HG03378 (cell line): ENCODE measurements around the gene ACMSD.
"Not testable (repeated sequence)": the region's sequence is repeated elsewhere in the genome, so short reads cannot be mapped to it uniquely, and the experiment has no call there.

ENCODE experiments used
- ATAC-seq: cut with Tn5 transposase; IDR thresholded peaks from one replicate; pipeline ENCODE4 v1.9.1; 2021; ENCODE audit warnings: mild to moderate bottlenecking, moderate library complexity; ENCODE audit not compliant: unreplicated experiment

Gene ACMSD

DNA sequence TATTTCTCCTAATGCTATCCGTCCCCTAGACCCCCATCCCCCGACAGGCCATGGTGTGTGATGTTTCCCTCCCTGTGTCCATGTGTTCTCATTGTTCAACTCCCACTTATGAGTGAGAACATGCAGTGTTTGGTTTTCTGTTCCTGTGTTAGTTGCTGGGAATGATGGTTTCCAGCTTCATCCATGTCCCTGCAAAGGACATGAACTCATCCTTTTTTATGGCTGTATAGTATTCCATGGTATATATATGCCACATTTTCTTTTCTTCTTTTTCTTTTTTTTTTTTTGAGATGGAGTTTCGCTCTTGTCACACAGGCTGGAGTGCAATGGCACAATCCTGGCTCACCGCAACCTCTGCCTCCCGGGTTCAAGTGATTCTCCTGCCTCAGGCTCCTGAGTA is 9.2 kb downstream of the ACMSD start:
- not testable (repeated sequence) for ATAC-seq

DNA sequence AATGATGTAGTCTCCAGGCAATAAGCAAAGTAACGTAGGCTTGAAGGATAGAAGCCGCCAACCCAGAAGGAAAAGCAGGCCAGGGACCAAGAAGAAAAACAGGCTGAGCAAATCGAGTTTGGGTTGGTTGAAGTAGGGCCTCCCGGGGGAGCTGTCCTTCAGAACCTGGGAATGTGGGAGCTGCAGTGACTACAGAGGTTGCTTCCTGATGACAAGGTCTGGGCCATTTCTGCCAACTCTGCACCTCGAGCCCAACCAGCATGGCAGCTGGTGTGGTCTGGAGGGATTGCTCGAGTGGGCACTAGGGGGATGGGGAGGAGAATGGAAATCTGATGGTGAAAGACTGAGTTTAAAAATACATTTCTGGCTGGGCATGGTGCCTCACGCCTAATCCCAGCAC is 14.1 kb downstream of the ACMSD start:
- no peak for ATAC-seq

DNA sequence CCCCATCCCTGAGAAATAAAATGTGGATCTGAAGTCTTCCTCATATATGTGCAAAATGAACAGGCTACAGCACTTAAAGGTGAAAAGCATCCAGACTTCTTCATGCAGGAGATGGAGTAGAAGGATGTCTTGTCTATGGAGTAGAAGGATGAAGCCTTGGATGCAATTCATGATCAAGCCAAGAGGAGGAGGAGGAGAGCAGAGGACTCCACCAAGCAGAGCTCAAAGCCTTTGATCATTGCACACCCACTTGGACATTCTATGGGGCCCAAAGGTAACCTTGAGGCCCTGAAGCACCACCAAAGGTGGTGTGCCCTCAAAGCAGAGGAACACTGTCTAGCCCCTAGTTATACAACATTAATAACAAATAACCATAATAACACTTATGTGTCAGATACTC is 17.3 kb downstream of the ACMSD start:
- no peak for ATAC-seq

DNA sequence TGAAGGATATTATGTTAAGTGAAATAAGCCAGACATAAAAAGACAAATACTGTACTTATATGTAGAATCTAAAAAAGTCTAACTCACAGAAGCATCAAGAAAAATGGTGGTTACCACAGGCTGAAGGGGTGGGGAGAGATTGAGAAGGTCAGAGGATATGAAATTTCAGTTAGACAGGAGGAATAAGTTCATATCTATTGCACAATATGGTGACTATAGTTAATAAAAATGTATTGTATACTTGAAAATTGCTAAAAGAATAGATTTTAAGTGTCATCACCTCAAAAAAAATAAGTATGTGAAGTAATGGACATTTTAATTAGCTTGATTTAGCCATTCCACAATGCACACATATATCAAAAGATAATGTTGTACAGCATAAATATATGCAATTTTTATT is 19.8 kb downstream of the ACMSD start:
- ATAC-seq, result no peak

DNA sequence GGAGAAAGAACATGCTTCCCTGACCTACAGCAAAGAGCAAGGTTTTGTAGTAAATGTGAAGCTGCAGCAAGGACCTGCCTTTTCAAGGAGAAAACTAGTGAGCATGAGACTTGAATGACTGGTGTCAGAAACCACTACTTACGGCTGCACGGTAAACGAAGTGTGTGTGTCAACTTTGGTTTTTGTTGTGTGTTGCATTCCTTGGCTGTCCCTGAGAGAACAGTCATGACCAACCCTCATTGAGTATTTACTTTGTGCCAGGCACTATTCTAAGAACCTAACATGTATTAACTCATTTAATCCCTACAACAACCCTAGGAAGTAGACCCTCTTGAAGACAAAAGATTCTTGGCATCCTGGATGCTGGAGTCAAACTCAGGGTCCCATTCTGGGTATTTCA is 22.8 kb downstream of the ACMSD start:
- ATAC-seq, result no peak

DNA sequence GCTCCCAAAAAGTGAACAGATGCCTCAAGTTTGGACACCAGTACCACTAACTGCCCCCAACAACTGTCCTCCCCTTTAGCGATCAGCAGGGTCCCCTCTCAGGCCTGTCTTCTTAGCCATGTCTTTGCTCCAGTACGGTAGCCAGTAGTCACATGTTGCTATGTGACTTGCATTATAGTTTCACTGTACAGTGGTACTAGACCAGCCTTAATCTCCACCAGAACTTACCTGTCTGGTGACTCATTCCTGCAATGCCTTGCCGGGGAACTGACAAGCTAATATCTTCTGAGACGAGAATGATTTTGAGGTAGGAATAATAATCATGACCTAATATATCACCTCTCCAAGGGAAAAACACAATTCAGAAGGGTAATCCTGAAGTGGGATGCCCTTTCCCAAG is 23.7 kb downstream of the ACMSD start:
- ATAC-seq, result no peak

DNA sequence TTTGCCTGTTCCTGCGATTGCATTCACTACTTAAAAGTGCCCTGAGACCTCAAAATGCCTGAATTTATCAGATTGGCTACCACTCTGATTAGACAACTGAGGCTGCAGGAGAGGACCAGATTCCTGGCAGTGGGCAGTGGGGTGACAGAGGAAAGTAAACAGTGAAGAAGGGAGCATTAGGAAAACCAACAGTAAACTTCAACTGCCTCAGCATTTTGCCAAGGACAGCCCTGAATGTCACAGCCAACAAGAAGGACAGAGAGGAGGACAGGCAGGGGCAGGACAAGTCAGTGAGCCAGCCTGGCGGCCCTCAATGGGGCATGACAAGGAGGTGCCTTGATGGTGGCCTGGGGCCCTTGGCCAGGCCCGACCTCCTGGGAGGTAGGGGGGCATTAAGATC is 24.3 kb downstream of the ACMSD start:
- no peak for ATAC-seq

DNA sequence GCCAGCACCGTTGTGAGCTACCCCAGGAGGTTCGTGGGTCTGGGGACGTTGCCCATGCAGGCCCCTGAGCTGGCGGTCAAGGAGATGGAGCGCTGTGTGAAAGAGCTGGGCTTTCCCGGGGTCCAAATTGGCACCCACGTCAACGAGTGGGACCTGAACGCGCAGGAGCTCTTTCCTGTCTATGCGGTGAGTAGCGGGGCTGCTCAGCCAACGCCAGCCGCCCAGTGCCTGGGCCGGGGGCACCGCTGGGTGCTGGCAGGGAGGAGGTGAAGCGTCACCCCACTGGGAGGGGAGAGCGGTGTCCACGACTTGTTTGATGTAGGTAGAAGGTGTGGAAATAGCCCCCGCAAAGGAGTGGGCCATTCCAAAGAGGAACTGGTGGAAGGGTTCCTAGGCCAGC is 25.0 kb downstream of the ACMSD start:
- no peak for ATAC-seq

DNA sequence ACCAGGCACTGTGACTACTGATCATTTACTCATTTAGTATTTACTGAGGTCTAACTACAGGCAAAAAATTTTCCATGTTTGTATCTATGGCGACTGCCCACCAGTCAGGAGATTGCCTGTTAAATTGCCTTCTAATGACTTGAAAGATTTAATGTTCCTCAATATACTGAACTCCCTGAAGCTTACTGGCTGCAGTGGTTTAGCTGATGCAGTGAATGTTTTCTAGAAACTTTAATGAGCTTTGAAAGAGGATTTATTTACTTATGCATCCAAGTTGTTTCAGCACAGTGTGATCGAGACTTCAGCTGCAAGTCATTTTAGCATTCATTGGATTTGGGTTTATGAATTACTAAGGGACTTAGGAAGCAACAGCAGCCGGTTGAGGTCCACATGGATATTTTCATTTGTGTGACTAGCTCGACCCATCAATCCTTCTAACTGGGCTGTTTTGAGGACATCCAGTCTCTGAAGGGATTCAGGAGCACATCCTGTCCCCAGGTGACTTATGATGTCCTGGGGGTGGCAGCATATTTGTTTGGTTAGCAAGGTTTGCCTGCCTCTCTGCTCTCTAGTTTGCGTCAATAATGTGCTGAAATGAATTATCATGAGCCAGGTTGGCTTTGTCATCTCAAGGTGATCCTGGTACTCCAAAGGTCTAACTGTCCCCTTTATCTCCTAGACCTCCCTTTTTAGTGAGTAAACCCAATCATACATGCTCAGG is 26.8 kb downstream of the ACMSD start:
- ATAC-seq, result no peak

DNA sequence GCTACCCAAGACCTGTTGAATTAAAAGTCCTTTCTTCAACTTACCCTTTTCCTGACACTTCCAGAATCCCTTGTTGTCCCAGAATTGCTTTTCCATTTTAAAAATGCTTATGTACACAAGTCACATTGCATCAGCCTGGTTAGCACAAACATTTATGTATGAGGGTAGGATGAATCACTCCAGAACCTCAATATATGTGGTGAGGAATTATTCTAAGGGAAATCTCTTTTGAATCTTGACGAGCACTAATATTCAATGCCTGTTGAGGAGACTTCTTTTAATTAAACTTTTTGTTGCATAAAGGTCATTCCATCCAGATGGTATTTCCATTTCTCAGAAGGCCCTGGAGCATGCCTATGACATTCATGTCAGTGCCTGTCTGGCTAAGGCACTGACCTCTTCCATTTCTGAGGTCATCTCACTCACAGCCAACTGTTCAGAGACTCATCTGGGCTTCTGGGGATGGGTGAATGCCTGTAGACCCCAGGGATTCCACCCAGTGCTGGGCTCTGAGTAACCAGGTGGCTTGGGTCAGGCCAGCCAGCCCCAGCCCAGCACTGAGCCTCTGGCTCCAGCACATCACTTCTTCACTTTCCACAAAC is 28.2 kb downstream of the ACMSD start:
- ATAC-seq, result no peak

DNA sequence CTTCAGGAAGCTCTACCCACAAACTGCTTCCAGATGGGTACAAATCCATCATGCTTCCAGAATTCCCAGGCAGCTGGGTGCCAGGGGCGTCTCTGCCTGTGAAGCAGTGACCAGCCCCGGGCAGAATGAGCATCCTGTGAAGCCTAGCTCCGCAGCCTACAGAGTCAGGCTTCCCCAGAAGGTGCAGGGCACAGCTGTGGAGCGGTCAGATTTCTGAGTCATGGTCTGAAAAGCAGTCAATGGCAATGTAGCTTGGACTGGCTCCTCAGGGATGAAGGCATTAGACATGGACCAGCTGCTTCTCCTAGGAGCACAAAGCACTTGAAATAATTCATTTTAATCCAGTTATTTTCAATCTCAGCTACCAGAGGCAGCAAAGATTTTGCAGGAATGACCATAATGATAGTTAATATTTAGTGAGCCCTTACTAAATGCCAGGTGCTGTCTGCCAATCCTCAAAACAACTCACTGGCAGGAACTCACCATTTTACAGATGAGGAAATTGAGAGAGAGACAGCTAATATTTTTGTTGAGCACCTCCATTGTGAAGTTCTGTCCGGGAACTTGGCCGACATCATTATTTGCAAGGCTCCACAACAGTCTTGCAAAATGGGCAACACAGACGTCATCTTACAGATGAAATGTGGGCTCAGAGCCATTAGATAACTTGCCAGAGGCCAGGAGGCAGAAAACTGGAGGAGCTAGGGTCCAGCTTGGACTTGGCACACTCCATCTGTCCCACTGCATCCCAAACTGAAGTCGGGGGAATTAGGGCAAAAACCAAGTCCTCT is 31.7 kb downstream of the ACMSD start:
- no peak for ATAC-seq

DNA sequence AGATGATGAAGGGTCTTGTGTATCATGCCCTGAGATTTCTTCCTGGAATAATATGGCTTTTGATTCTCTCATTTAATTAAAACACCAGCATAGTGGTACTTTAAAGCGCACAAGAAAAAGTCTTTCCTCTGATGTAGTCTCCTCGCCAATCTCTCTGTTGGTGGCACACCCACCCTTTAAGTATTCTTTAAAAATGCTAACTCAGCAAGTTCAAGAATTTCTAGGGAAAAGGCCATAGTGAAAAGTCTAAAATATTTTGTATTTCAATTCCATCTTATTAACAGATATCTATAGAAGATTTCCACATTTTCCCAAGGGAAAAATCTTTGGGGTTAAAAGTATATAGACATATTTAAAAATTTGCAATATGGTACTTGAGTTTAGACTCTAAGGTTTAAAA is 34.7 kb downstream of the ACMSD start:
- no peak for ATAC-seq

DNA sequence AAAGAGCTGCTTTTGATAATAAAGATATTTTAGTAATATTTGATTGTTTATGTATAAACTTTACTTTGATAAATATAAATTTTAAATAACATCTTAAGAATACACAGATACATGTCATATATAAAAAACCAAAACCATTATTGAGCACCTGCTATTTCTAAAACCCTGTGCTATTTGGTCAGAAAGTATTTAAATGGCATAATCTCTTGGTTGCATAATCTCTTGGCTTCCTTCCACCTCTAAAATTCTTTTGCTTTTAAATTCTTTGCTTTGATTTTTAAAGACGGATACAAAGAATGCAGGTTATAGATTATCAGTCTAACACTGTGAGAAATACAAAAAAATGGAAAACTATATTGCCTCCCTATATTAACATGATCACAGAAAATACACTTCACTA is 36.9 kb downstream of the ACMSD start:
- no peak for ATAC-seq

DNA sequence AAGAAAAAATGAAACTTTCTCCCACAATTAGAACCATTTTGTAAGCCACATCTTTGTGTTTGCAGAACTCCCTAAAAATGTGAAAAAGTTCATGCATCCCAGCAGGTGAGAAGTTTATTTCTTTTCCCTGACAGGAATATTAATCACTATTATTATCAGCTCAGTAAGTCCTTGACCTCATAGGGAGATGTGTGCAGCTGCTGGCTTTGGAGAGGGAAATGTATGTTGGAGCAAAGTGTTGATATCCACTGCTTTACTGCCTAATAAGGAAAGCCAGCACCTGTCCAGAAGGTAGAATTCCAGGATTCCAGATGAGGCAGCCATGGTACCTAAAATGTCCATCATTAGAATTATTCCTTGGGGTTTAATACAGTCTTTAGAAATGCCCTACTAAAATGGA is 44.4 kb downstream of the ACMSD start:
- ATAC-seq, result no peak

DNA sequence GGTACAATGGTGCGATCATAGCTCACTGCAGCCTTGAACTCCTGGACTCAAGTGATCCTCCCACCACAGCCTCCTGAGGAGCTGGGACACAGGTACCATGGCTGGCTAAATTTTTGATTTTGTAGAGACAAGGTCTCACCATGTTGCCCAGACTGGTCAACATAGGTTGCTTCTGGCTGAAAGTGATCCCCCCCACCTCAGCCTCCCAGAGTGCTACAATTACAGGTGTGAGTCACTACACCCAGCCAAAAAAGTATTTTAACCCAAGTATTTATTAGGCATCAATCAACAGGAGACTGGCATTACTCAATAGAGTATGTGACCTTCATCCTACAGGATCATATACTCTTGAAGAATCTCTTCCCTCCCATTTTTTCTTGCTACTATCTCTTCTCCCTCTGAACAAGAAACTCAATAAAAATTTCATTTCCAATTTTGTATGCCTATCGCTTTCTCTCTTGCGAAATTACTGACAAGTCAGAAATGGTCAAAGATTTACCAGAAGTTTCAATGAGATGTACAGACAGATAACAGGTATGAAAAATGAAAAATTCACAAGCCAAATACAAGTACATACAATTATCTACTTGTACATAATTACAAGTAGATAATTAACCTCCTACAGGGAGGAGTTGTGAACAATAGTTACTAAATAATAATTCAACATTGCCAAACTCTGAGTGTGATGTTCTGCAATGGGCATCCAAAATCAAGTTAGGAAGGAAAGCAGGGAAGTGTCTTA is 45.3 kb downstream of the ACMSD start:
- ATAC-seq, result no peak

DNA sequence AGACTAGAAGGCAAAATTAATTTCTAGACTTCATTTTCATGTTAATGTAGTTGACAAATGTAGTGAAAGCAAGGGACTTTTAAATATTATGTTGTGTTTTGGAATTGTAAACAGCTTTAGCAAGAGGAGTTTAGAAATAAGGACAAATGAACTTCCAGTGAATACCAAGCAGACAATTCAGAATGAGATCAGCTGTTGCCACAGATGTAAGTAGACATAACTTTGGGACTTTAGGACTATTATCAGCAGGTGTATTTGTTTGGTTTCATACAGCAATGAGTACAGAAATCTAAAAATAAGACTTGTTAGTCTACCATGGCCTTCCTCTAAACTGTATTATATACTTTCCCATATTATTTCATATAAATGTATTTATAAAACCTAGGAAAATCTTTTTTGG is 46.0 kb downstream of the ACMSD start:
- ATAC-seq, result no peak

DNA sequence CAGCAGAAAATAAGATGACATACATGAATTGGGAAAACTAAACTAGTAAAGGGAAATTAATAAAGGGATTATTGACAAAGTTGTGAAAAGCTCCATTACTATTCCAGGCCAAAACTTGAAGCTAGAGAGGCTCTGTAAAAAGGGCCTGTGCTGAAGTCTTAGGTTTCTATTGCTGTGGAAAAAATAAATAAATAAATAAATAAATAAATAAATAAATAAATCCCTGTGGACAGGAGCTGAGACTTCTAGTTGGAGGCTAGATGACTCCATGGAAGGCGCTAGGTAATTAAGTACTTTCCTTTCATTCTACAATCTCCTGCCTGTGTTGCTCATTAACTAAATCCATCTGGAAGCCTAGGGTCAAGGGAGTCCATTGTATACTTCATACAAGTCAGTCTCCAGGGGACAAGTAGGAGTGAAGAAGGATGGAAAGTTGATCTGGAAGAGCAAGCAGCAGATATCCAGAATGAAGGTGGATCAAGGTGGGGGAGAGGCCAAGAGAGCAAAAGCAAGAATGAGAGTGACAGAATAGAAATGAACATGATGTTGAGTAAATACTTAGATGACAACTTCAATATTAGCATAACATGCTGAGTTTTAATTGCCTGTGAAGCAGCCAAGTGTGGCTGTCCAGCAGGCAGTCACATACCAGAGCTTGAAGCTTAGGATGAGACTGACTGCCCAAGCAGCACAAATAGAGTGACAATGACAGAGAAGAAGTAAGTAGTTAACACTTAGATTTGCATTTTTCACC is 54.0 kb downstream of the ACMSD start:
- ATAC-seq, result no peak

DNA sequence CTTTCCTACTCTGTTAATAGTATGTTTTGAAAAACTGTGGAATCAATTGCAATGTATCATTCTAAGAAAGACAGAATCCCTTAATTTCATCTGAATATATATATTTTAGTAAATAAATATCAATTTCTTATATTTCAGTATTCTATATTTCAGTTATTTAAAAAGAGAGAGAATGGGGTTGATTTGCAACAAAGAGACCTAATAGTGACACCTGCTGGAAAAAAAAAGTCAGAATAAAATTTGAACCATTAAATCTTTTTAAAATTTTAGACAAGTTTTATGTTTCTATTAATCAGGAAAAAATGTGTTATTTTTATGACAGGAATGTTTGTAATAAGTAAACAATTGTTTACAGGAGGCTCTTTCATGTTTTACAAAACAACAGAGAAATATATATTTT is 59.5 kb downstream of the ACMSD start:
- ATAC-seq, result no peak

DNA sequence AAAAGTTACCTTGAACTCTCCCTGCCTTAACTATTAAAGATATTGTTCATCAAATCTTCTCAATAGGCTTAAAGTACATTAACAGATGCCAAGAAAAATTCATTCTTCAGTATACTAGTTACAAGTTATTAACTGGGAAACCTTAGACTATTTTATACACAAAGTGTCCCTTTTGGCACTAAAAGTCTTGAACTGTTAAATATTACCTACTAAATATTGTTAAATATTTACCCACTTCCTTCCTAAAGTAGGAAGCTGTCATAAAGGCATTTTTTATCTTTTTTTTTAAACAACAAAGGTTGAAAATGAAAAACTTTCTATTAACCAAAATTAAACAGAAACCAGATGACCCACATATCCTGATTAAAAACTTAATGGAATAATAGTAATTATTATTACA is 60.8 kb downstream of the ACMSD start:
- ATAC-seq, result no peak

DNA sequence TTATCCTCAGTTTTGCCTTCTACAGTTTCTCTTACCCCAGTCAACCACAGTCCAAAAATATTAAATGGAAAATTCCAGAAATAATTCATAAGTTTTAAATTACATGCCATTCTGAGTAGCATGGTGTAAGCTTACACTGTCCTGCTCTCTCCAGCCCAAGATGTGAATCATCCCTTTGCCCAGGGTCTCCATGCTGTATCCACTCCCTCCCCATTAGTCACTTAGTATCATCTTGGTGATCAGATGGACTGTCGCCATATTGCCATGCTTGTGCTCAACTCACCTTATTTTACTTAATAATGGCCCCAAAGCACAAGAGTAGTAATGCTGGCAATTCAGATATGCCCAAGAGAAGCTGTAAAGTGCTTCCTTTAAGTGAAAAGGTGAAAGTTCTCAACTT is 61.7 kb downstream of the ACMSD start:
- ATAC-seq, result no peak

DNA sequence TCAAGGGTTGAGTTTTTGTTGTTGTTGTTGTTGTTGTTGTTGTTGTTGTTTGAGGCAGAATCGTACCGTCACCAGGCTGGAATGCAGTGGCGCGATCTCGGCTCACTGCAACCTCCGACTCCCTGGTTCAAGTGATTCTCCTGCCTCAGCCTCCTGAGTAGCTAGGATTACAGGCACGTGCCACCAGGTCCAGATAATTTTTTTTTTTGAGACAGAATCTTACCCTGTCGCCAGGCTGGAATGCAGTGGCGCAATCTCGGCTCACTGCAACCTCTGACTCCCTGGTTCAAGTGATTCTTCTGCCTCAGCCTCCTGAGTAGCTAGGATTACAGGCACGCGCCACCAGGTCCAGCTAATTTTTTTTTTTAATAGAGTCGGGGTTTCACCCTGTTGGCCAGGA is 65.3 kb downstream of the ACMSD start:
- not testable (repeated sequence) for ATAC-seq
